ENCODE results near the gene CPEB2.

DNA sequence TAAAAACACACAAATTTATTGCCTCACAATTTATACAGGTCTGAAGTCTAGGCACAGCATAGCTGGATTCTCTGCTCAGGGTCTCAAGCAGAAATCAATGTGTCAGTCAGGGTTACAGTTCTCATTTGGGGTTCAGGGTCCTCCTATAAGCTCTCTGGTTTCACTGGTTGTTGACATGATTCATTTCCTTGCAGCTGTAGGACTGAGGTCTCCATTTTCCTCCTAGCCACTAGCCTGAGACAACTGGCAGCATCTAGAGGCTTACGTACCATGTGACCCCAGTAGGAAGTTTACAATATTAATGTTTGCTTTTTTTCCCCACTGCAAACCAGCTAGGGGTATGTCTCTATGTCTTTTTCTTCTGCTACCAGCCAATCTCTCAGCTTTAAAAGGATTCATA lies 102.5 kb downstream of the CPEB2 start:
- TF ChIP-seq CTCF (IDR thresholded peaks at IDR 0.05; ENCODE audit: control extremely low read depth in 1 of 3, insufficient read depth in 1 of 3, low read depth in 1 of 3, low read length in 3 of 3) (no peak), POLR2A (IDR thresholded peaks at IDR 0.05; ENCODE audit: control extremely low read depth in 1 of 2, low read depth in 2 of 2, low read length in 2 of 2) (no peak), BRCA1 (IDR thresholded peaks at IDR 0.05; ENCODE audit: low read depth, low read length) (no peak), SP2 (IDR thresholded peaks at IDR 0.05; ENCODE audit: low read length) (no peak), POLR2AphosphoS5 (IDR thresholded peaks at IDR 0.05; ENCODE audit: low read depth, low read length) (no peak), JUN (IDR thresholded peaks at IDR 0.05; ENCODE audit: low read depth, low read length) (no peak), TCF12 (IDR thresholded peaks at IDR 0.05; ENCODE audit: low read depth, low read length) (no peak)

All from H1 (cell line).